Heart right ventricle (tissue), 16 donors: Measurements from ENCODE around the gene FAM227B. TPM values are rescaled to one million over a fixed set of nuclear protein-coding genes. Genes with fewer than 3 reads are reported as not detected.
A peak's percentile ranks its signal among the peaks of the same experiment; 100 is the strongest.

Experiments used
- ATAC-seq, 8 donors: fragments of 200-7000 bp; cut with Tn5 transposase; one replicate each; pipeline ENCODE4 v1.9.1; 2020; ENCODE audit warnings: mild to moderate bottlenecking in 8 of 8, moderate library complexity in 8 of 8, moderate number of reproducible peaks in 1 of 8
- DNase-seq, 2 donors: peaks; one replicate each; pipeline ENCODE4 v3.0.0-alpha.2; 2020
- H3K27ac ChIP-seq, 10 donors: fragments of 200-600 bp; sonication (generic) in 2 of 10; one replicate each; pipeline versions ENCODE4 v1.5.0 to v1.8.0; 2020 to 2022; ENCODE audit warnings: mild to moderate bottlenecking in 3 of 10
- H3K27me3 ChIP-seq, 7 donors: fragments of 200-600 bp; one replicate each; pipeline ENCODE4 v1.8.0; 2021 to 2022; ENCODE audit warnings: mild to moderate bottlenecking in 2 of 7
- H3K36me3 ChIP-seq, 9 donors: fragments of 200-600 bp; sonication (generic) in 1 of 9; one replicate each; pipeline versions ENCODE4 v1.5.0 to v1.8.0; 2020 to 2022; ENCODE audit warnings: mild to moderate bottlenecking in 2 of 9
- H3K4me1 ChIP-seq, 9 donors: fragments of 200-600 bp; sonication (generic) in 1 of 9; one replicate each; pipeline versions ENCODE4 v1.5.0 to v1.8.0; 2020 to 2022; ENCODE audit warnings: mild to moderate bottlenecking in 4 of 9
- H3K4me3 ChIP-seq, 10 donors: fragments of 200-600 bp; sonication (generic) in 2 of 10; one replicate each; pipeline versions ENCODE4 v1.5.0 to v1.8.0; 2020 to 2022; ENCODE audit warnings: mild to moderate bottlenecking in 7 of 10, moderate library complexity in 2 of 10
- H3K9me3 ChIP-seq, 11 donors: fragments of 200-600 bp in 10 of 11; sonication (generic) in 2 of 11; one replicate each; pipeline versions ENCODE4 v1.5.0 to v1.8.0; 2013 to 2022; ENCODE audit warnings: mild to moderate bottlenecking in 2 of 11, control low read depth in 1 of 11, moderate library complexity in 1 of 11
- WGBS, 2 donors: extraction: QIAGEN DNeasy Blood & Tissue Kit; methylation state at CpG; one replicate each; pipeline ENCODE4 v1.1.7; 2013; ENCODE audit warnings: inconsistent platforms in 1 of 2; 5-methylcytosine and 5-hydroxymethylcytosine counted together
- intact Hi-C, 10 donors: fragments of 100-400 bp; cut with DNase I; formaldehyde crosslinking; loops; one replicate each; pipeline versions ENCODE4 v1.11.1 to v1.14.2; 2022
- polyA plus RNA-seq, 2 donors: library from polyadenylated mRNA; stranded (reverse); fragments of 200-250 nt; gene quantifications; one replicate each; pipeline ENCODE4 v1.2.3, GENCODE V29; 2013
- total RNA-seq, 10 donors: library from RNA; stranded (reverse); fragmentation: NEBNext Ultra II Directional in 3 of 10; extraction: Animal tissue kit (Norgen Biotek cat#: 25700) in 3 of 10; gene quantifications; one replicate each; pipeline versions ENCODE4 v1.2.1 to v1.2.4, GENCODE V29; 2021 to 2023
- TF ChIP-seq, protein P1 (sequence below), 9 donors: fragments of 200-600 bp; sonication (generic) in 2 of 9; IDR thresholded peaks; one replicate each; pipeline versions ENCODE4 v1.5.0 to v1.8.0; 2021 to 2022; ENCODE audit warnings: antibody characterized with exemption in 9 of 9, mild to moderate bottlenecking in 5 of 9, moderate library complexity in 1 of 9
- donor health status: Arrhythmogenic right ventricular cardiomyopathy.
- donor health status: ischemic (EF 13 %, LVEDD 7.1; RV severe dilation, severe dysfunction).
- donor health status: healthy with polysubstance abuse.
- donor health status: DM: no; HTN: yes; CAD: no.
- donor health status: DM: no; HTN: no; CAD: no.
- donor health status: ischemic (EF 25% LVEDD 6.9; RV normal size, moderate dysfunction).
- donor health status: ischemic (EF 25% LVEDD 5.7; RV mildly dilated, moderate dysfunction).
- donor health status: healthy.
- donor health status: DM: yes; HTN: yes; CAD: no.
- donor health status: Ischemic cardiomyopathy.
- donor health status: ischemic (EF 35%, LVEDD 5.7; RV mildly dilated, moderate dysfunction).
- donor health status: nonischemic (EF 11% LVEDD 7.7; RV severe dilation, severe dysfunction).
- donor health status: DM: yes; HTN: yes; CAD: no.
- donor health status: PGD.
- donor health status: ischemic (EF 29% LVEDD 5.4; RV normal size, mild dysfunction).
- donor health status: nonischemic (EF 23%, LVEDD 6.1; RV moderate dilation, normal function).

Gene FAM227B
- total and polyA plus RNA-seq, 12 donors: 5.1 to 22.8 (median 14.4) TPM

DNA sequence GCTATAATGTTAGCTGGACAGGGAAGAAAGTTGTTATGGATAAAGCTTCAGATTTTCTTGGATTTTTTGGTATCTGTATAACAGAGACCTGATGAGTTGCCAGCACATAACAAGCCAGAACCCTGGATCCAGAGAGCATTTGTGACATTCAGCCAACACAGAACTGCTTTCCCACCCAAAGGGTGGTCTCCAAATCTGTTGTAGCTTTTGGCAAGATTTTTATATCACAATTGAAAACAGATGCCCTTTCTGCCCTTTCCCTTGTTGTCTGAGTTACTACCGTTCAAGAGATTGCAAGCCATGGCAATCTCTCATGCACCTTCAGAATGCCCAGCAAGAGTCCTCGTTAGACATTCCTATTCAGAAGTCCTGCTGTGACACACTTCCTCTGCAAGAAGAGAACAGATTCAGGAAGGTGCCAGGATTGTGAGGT lies 305.2 kb downstream of the FAM227B start:
- H3K4me1 ChIP-seq: peaks cover 0 to 33% (median 15%) of the 10 kb centered on the region in 9 donors
- H3K27me3 ChIP-seq: no peaks in the 10 kb centered on the region
- no peak overlapping the region for H3K27ac ChIP-seq
- intact Hi-C loops: no loop called here
- TF ChIP-seq, protein P1, sequence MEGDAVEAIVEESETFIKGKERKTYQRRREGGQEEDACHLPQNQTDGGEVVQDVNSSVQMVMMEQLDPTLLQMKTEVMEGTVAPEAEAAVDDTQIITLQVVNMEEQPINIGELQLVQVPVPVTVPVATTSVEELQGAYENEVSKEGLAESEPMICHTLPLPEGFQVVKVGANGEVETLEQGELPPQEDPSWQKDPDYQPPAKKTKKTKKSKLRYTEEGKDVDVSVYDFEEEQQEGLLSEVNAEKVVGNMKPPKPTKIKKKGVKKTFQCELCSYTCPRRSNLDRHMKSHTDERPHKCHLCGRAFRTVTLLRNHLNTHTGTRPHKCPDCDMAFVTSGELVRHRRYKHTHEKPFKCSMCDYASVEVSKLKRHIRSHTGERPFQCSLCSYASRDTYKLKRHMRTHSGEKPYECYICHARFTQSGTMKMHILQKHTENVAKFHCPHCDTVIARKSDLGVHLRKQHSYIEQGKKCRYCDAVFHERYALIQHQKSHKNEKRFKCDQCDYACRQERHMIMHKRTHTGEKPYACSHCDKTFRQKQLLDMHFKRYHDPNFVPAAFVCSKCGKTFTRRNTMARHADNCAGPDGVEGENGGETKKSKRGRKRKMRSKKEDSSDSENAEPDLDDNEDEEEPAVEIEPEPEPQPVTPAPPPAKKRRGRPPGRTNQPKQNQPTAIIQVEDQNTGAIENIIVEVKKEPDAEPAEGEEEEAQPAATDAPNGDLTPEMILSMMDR (IDR thresholded peaks at IDR 0.05): no peak
- H3K9me3 ChIP-seq: no peaks in the 10 kb centered on the region
- no peak overlapping the region for H3K4me3 ChIP-seq
- DNase-seq (no peak), ATAC-seq (peak in 3 of 8 donors; percentile 39 to 56 (median 46))
- 43 to 52% methylated on average over 2 of the region's 2 CpGs for WGBS, 2 donors
- peaks cover 0 to 25% (median 0%) of the 10 kb centered on the region in 9 donors for H3K36me3 ChIP-seq

DNA sequence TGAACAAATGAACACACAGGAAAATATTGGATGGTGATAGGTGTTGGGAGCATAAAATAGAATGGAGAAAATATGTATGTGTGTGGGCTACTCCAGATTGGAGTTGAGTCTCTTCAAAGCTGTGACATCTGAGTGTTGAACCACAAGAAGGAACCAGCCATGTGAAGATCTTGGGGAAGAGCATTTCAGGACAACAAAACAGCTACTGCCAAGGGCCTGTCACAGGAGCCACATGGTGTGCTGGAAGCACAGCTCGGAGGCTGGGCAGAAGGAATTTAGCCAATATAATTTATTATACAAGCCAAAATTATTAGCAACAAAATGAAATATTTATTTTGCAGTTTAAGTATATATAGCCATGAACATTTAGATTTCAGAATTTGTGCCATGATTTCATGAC lies 305.9 kb downstream of the FAM227B start:
- ATAC-seq (peak in 7 of 8 donors; percentile 45 to 84 (median 66)), DNase-seq (no peak)
- Histone ChIP-seq H3K27ac (no peak overlapping the region), H3K27me3 (no peaks in the 10 kb centered on the region), H3K9me3 (no peaks in the 10 kb centered on the region), H3K4me1 (peaks cover 0 to 26% (median 14%) of the 10 kb centered on the region in 9 donors), H3K36me3 (peaks cover 0 to 18% (median 0%) of the 10 kb centered on the region in 9 donors), H3K4me3 (no peak overlapping the region)
- intact Hi-C loops: no loop called here
- 37 to 49% methylated on average over 1 of the region's 1 CpG for WGBS, 2 donors
- TF ChIP-seq, protein P1 (IDR thresholded peaks at IDR 0.05): no peak

DNA sequence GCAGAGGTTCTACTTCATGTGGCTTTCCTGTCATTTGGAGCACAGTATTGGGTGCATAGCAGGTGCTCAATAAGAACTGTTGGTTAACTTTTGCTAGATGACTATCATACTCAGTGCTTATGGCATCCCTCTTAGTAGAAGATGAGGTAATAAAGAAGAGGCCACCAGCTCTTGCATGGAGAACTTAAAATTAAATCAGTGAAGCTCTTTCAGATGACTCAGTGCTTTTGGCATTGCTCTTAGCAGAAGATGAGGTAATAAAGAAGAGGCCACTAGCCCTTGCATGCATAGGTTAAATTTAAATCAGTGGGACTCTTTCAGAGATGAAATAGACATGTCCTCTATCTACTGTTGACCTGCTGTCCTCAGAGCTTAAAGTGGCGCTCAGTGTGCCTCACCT lies 307.0 kb downstream of the FAM227B start:
- peaks cover 0 to 9% (median 0%) of the 10 kb centered on the region in 9 donors for H3K36me3 ChIP-seq
- TF ChIP-seq, protein P1 (IDR thresholded peaks at IDR 0.05): no peak
- H3K27me3 ChIP-seq: no peaks in the 10 kb centered on the region
- DNase-seq (no peak), ATAC-seq (peak in 1 of 8 donors; percentile 63)
- no peak overlapping the region for H3K4me3 ChIP-seq
- WGBS, 2 donors: 98 to 100% methylated on average over 1 of the region's 1 CpG
- H3K9me3 ChIP-seq: no peaks in the 10 kb centered on the region
- no peak overlapping the region for H3K27ac ChIP-seq
- peaks cover 0 to 32% (median 15%) of the 10 kb centered on the region in 9 donors for H3K4me1 ChIP-seq
- intact Hi-C loops: no loop called here

DNA sequence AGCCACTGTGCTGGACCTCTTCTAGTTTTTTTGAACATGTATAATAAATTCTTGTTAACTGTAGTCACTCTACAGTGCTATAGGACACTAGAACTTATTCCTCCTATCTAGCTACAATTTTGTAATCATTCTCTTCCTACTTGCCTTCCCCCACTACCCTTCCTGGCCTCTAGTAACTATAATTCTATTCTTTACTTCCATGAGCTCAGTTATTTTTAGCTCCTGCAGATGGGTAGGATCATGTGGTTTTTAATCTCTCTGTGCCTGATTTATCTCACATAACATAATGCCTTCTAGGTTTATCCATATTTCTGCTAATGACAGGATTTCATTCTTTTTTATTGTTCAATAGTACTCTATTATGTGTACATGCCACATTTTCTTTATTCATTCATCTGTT lies 310.7 kb downstream of the FAM227B start:
- Histone ChIP-seq H3K27ac (no peak overlapping the region), H3K4me1 (peaks cover 0 to 25% (median 7%) of the 10 kb centered on the region in 9 donors), H3K9me3 (no peaks in the 10 kb centered on the region), H3K4me3 (no peak overlapping the region), H3K27me3 (no peaks in the 10 kb centered on the region), H3K36me3 (peaks cover 0 to 25% (median 0%) of the 10 kb centered on the region in 9 donors)
- TF ChIP-seq, protein P1 (IDR thresholded peaks at IDR 0.05): no peak
- ATAC-seq (no peak), DNase-seq (no peak)
- intact Hi-C loops: no loop called here
